GM12878 (cell line): ENCODE results near the gene TMEM181. TPM values are rescaled to one million over a fixed set of nuclear protein-coding genes. Genes with fewer than 3 reads are reported as not detected.

Experiments used
- ATAC-seq: fragments of 200-7000 bp; cut with Tn5 transposase; 3 replicates; pipeline ENCODE4 v1.9.1; 2020; ENCODE audit warnings: mild to moderate bottlenecking, moderate library complexity
- BruUV-seq: library from RNA; stranded (reverse); fragments of 400-500 nt; replicated peaks from 2 replicates; lab custom pipeline; 2021; lab: Mats Ljungman, UMichigan
- CTCF ChIA-PET: fragments of 300-600 bp; sonication (Branson Sonifier 250); formaldehyde crosslinking; extraction: SDS; loops from one replicate; lab custom pipeline; 2021; ENCODE audit warnings: inconsistent platforms; lab: Yijun Ruan, JAX
- POLR2A ChIA-PET: fragments of 350-600 bp; formaldehyde crosslinking; extraction: SDS; loops from one replicate; lab custom pipeline; 2021; ENCODE audit warnings: inconsistent platforms; lab: Charles Lee
- RAD21 ChIA-PET: fragments of 300-600 bp; sonication (Branson Sonifier 250); formaldehyde crosslinking; loops from one replicate; lab custom pipeline; 2023; ENCODE audit warnings: antibody characterized with exemption; ENCODE audit not compliant: unreplicated experiment; lab: Charles Lee
- SMC1A ChIA-PET: fragments of 300-600 bp; sonication (Branson Sonifier 250); formaldehyde crosslinking; loops from one replicate; lab custom pipeline; 2023; ENCODE audit not compliant: unreplicated experiment, uncharacterized antibody; lab: Charles Lee
- DNase-seq: peaks from one replicate; pipeline ENCODE4 v3.0.0-alpha.2; 2011; ENCODE audit warnings: low read depth, low spot score
- FAIRE-seq: peaks from 3 replicates; lab custom pipeline; 2011; peaks lifted over from hg19 to GRCh38; lab: Jason Lieb, UNC
- H2AFZ ChIP-seq: 2 replicates; pipeline ENCODE4 v1.6.0; 2011; ENCODE audit warnings: low read depth, low read length, control low read depth; ENCODE audit not compliant: control insufficient read depth
- H3K27ac ChIP-seq: 2 replicates; pipeline ENCODE4 v1.5.1; 2011; ENCODE audit warnings: control low read depth; ENCODE audit not compliant: control insufficient read depth, insufficient read depth
- H3K27me3 ChIP-seq, 2 experiments: replicated peaks in 1 of 2; 2 replicates each; pipeline versions ENCODE4 v1.6.0 to v1.6.1; 2011; ENCODE audit warnings: low read length in 1 of 2; ENCODE audit not compliant: control insufficient read depth in 2 of 2, insufficient read depth in 2 of 2
- H3K36me3 ChIP-seq, 2 experiments: 2 replicates each; pipeline ENCODE4 v1.5.1; 2011; ENCODE audit warnings: low read length in 1 of 2; ENCODE audit not compliant: control insufficient read depth in 2 of 2, insufficient read depth in 2 of 2
- H3K4me1 ChIP-seq: 2 replicates; pipeline ENCODE4 v1.6.1; 2011; ENCODE audit warnings: mild to moderate bottlenecking, low read length, moderate library complexity, mixed read lengths; ENCODE audit not compliant: control insufficient read depth, insufficient read depth
- H3K4me2 ChIP-seq: 2 replicates; pipeline ENCODE4 v1.6.0; 2011; ENCODE audit warnings: control low read depth; ENCODE audit not compliant: control insufficient read depth, insufficient read depth
- H3K4me3 ChIP-seq: fragments of 200-600 bp; sonication (generic); 2 replicates; pipeline ENCODE4 v1.5.1; 2016
- H3K79me2 ChIP-seq: 2 replicates; pipeline ENCODE4 v1.6.0; 2011; ENCODE audit warnings: low read length; ENCODE audit not compliant: control insufficient read depth, insufficient read depth
- H3K9ac ChIP-seq: 2 replicates; pipeline ENCODE4 v1.8.0; 2011; ENCODE audit warnings: low read length, control low read depth, mixed read lengths; ENCODE audit not compliant: control insufficient read depth, insufficient read depth
- H3K9me3 ChIP-seq: replicated peaks from 3 replicates; pipeline ENCODE4 v1.5.1; 2011; ENCODE audit warnings: mild to moderate bottlenecking, low read length; ENCODE audit not compliant: control insufficient read depth, insufficient read depth
- H4K20me1 ChIP-seq: 2 replicates; pipeline ENCODE4 v1.6.0; 2011; ENCODE audit not compliant: control insufficient read depth, insufficient read depth
- FOS ChIP-seq: IDR thresholded peaks from 3 replicates; pipeline ENCODE4 v1.6.1; 2011; ENCODE audit warnings: borderline replicate concordance; ENCODE audit not compliant: insufficient read length; ENCODE audit errors: extremely low read depth
- FOXM1 ChIP-seq: IDR thresholded peaks from 2 replicates; pipeline ENCODE4 v1.6.1; 2012; ENCODE audit warnings: low read depth, mild to moderate bottlenecking, inconsistent platforms, low read length, moderate library complexity
- HCFC1 ChIP-seq: fragments of 150-350 bp; IDR thresholded peaks from 2 replicates; pipeline ENCODE4 v1.6.1; 2014; ENCODE audit warnings: low read length
- IRF3 ChIP-seq: fragments of 450-650 bp; IDR thresholded peaks from 2 replicates; pipeline ENCODE4 v1.6.1; 2014; ENCODE audit warnings: mild to moderate bottlenecking
- KDM1A ChIP-seq: fragments of 200-600 bp; sonication (generic); IDR thresholded peaks from 2 replicates; pipeline ENCODE4 v1.6.1; 2016; ENCODE audit warnings: borderline replicate concordance
- RAD51 ChIP-seq: fragments of 450-650 bp; IDR thresholded peaks from 2 replicates; pipeline ENCODE4 v1.6.1; 2016; ENCODE audit warnings: moderate library complexity, mild to moderate bottlenecking, inconsistent platforms
- SIX5 ChIP-seq: IDR thresholded peaks from 2 replicates; pipeline ENCODE4 v1.6.1; 2011; ENCODE audit warnings: mild to moderate bottlenecking, low read depth, low read length, moderate library complexity; ENCODE audit not compliant: severe bottlenecking
- SMARCA5 ChIP-seq: fragments of 450-650 bp; IDR thresholded peaks from 2 replicates; pipeline ENCODE4 v1.6.1; 2017; ENCODE audit warnings: mild to moderate bottlenecking
- WRNIP1 ChIP-seq: IDR thresholded peaks from 2 replicates; pipeline ENCODE4 v1.6.1; 2011; ENCODE audit warnings: low read depth, low read length, improper control_type of control experiment, borderline replicate concordance
- ZBTB33 ChIP-seq: fragments of 450-650 bp; IDR thresholded peaks from 2 replicates; pipeline ENCODE4 v1.6.1; 2017; ENCODE audit warnings: mild to moderate bottlenecking
- ZNF274 ChIP-seq: IDR thresholded peaks from one replicate; pipeline ENCODE4 v1.8.0; 2011; ENCODE audit not compliant: insufficient read length, insufficient read depth
- ZSCAN29 ChIP-seq: fragments of 450-650 bp; IDR thresholded peaks from 2 replicates; pipeline ENCODE4 v1.6.1; 2017; ENCODE audit warnings: mild to moderate bottlenecking, moderate library complexity
- WGBS: methylation state at CpG from one replicate; pipeline ENCODE4 v1.1.6; 2016; ENCODE audit warnings: low lambda C conversion rate; ENCODE audit not compliant: insufficient replicate concordance, insufficient coverage; ENCODE audit errors: missing lambda C conversion rate; 5-methylcytosine and 5-hydroxymethylcytosine counted together
- in situ Hi-C: fragments of 300-500 bp; cut with MboI; formaldehyde crosslinking; loops from 9 replicates; pipeline ENCODE4 v1.14.3; 2018; ENCODE audit warnings: mixed read lengths
- intact Hi-C: fragments of 100-400 bp; cut with micrococcal nuclease; formaldehyde crosslinking; loops from one replicate; pipeline ENCODE4 v1.14.2; 2022; ENCODE audit not compliant: unreplicated experiment
- polyA plus RNA-seq, 11 experiments: library from polyadenylated mRNA; depleted of rRNA in 4 of 11; unstranded in 6 of 11; stranded (reverse) in 5 of 11; fragments of >200 nt; fragmentation: Nextera tagmentation in 4 of 11; fragmentation: Illumina TruSeq in 1 of 11; extraction: Ambion mirVana in 4 of 11; extraction: Trizol in 1 of 11; gene quantifications; 1 replicate in 1 of 11; 2 replicates in 10 of 11; pipeline versions ENCODE4 v1.2.1 to v1.2.3, GENCODE V29; 2011 to 2016; ENCODE audit warnings: inconsistent platforms in 2 of 11, missing spikeins in 2 of 11, low read depth in 1 of 11
- total RNA-seq, 4 experiments: library from RNA; depleted of rRNA in 3 of 4; stranded (reverse); fragments of >200 nt in 3 of 4; fragmentation: Illumina TruSeq in 1 of 4; extraction: Trizol in 1 of 4; gene quantifications; 2 replicates each; pipeline versions ENCODE4 v1.2.1 to v1.2.3, GENCODE V29; 2013 to 2021
- TF ChIP-seq, protein P1 (sequence below): fragments of 450-650 bp; formaldehyde crosslinking; IDR thresholded peaks from 2 replicates; pipeline ENCODE4 v1.4.0; 2022; ENCODE audit warnings: mild to moderate bottlenecking, moderate library complexity
- TF ChIP-seq, protein P2 (sequence below): fragments of 150-350 bp; IDR thresholded peaks from 2 replicates; pipeline ENCODE4 v1.6.1; 2014; ENCODE audit warnings: mild to moderate bottlenecking, low read depth, low read length

Gene TMEM181
- total and polyA plus RNA-seq, 10 of the 15 experiments (the other 5 are each of a cell fraction or from before 2014, with no cell fraction given) = 1.5 to 7.9 (median 5.2) TPM

GRCh38 chr6:158521759-158522158, 38.1 kb upstream of the TMEM181 start:
- ChIA-PET RAD21 (interaction anchor here (4.4 kb wide), 1 partner anchor 301 kb away, joined by 46 read pairs; no protein-coding TSS in a partner anchor), POLR2A (no interaction called here), SMC1A (interaction anchor here (1.0 to 1.9 kb wide), 3 partner anchors 31 to 47 kb away, joined by 3 to 8 read pairs (median 3); no protein-coding TSS in a partner anchor), CTCF (no interaction called here)
- WGBS = 92% methylated on average over 1 of the region's 1 CpG
- Histone ChIP-seq H2AFZ (no peak overlapping the region), H3K9ac (no peak overlapping the region), H3K27me3 (no peaks in the 10 kb centered on the region), H3K4me1 (peaks cover 13% of the 10 kb centered on the region), H3K4me2 (no peak overlapping the region), H4K20me1 (no peaks in the 10 kb centered on the region), H3K4me3 (no peak overlapping the region), H3K36me3 (no peaks in the 10 kb centered on the region), H3K9me3 (no peaks in the 10 kb centered on the region), H3K79me2 (no peaks in the 10 kb centered on the region), H3K27ac (no peak overlapping the region)
- ATAC-seq = no peak
- no peak for DNase-seq
- TF ChIP-seq SMARCA5 = no peak
- no peak for TF ChIP-seq ZBTB33
- TF ChIP-seq IRF3 = no peak
- TF ChIP-seq, protein P1, sequence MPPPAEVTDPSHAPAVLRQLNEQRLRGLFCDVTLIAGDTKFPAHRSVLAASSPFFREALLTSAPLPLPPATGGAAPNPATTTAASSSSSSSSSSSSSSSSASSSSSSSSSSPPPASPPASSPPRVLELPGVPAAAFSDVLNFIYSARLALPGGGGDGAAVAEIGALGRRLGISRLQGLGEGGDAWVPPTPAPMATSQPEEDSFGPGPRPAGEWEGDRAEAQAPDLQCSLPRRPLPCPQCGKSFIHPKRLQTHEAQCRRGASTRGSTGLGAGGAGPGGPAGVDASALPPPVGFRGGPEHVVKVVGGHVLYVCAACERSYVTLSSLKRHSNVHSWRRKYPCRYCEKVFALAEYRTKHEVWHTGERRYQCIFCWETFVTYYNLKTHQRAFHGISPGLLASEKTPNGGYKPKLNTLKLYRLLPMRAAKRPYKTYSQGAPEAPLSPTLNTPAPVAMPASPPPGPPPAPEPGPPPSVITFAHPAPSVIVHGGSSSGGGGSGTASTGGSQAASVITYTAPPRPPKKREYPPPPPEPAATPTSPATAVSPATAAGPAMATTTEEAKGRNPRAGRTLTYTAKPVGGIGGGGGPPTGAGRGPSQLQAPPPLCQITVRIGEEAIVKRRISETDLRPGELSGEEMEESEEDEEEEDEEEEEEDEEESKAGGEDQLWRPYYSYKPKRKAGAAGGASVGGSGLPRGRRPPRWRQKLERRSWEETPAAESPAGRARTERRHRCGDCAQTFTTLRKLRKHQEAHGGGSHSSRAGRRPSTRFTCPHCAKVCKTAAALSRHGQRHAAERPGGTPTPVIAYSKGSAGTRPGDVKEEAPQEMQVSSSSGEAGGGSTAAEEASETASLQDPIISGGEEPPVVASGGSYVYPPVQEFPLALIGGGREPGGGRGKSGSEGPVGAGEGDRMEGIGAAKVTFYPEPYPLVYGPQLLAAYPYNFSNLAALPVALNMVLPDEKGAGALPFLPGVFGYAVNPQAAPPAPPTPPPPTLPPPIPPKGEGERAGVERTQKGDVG (CRISPR knock-in tag) = no peak
- no peak for TF ChIP-seq ZNF274
- TF ChIP-seq WRNIP1 = no peak
- TF ChIP-seq KDM1A = no peak
- no peak for TF ChIP-seq HCFC1
- TF ChIP-seq, protein P2, sequence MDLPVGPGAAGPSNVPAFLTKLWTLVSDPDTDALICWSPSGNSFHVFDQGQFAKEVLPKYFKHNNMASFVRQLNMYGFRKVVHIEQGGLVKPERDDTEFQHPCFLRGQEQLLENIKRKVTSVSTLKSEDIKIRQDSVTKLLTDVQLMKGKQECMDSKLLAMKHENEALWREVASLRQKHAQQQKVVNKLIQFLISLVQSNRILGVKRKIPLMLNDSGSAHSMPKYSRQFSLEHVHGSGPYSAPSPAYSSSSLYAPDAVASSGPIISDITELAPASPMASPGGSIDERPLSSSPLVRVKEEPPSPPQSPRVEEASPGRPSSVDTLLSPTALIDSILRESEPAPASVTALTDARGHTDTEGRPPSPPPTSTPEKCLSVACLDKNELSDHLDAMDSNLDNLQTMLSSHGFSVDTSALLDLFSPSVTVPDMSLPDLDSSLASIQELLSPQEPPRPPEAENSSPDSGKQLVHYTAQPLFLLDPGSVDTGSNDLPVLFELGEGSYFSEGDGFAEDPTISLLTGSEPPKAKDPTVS = no peak
- no peak for TF ChIP-seq ZSCAN29
- TF ChIP-seq SIX5 = no peak
- no peak for TF ChIP-seq FOS
- TF ChIP-seq FOXM1 = no peak
- TF ChIP-seq RAD51 = no peak
- FAIRE-seq = no peak
- no TSS peak for BruUV-seq
- intact Hi-C loops = no loop called here
- in situ Hi-C loops = no loop called here
